ENCODE data around the gene MAGEA3.
"Not testable (repeated sequence)": the region's sequence is repeated elsewhere in the genome, so short reads cannot be mapped to it uniquely, and the experiment has no call there.

The MAGEA3 gene

GRCh38 chrX:152706500-152706899 lies 7.9 kb downstream of the MAGEA3 start:
- H3K27me3 ChIP-seq (ENCODE audit: insufficient read depth, low read length); H3K36me3 ChIP-seq (ENCODE audit: insufficient read depth, low read length); H3K27ac ChIP-seq (ENCODE audit: low read depth, low read length); H3K4me1 ChIP-seq (ENCODE audit: control insufficient read depth, insufficient read depth, low read length, unreplicated experiment); H3K79me2 ChIP-seq (ENCODE audit: control insufficient read depth, insufficient read depth, low read length, unreplicated experiment); H3K4me3 ChIP-seq (ENCODE audit: low read depth, low read length); H2AFZ ChIP-seq (ENCODE audit: low read length, unreplicated experiment): not testable (repeated sequence)

GRCh38 chrX:152709173-152709572 lies 10.6 kb downstream of the MAGEA3 start, which contains the start of gene CSAG2:
CSAG2 (minus strand) TSS chrX:152709273; CDS start chrX:152709112, 161 bp downstream.
- H3K36me3 ChIP-seq (ENCODE audit: insufficient read depth, low read length); H3K27ac ChIP-seq (ENCODE audit: low read depth, low read length); H3K79me2 ChIP-seq (ENCODE audit: control insufficient read depth, insufficient read depth, low read length, unreplicated experiment); H3K4me1 ChIP-seq (ENCODE audit: control insufficient read depth, insufficient read depth, low read length, unreplicated experiment); H3K27me3 ChIP-seq (ENCODE audit: insufficient read depth, low read length); H2AFZ ChIP-seq (ENCODE audit: low read length, unreplicated experiment); H3K4me3 ChIP-seq (ENCODE audit: low read depth, low read length): not testable (repeated sequence)

- not testable (repeated sequence) for H3K36me3 ChIP-seq (ENCODE audit: insufficient read depth, low read length)
Measured at GRCh38 chrX:152713195-152713594, 14.6 kb downstream of the MAGEA3 start.

GRCh38 chrX:152713815-152714787 lies 15.5 kb downstream of the MAGEA3 start, which contains the start of gene MAGEA2B:
MAGEA2B (plus strand) TSS chrX:152714628; CDS start chrX:152717107, 2,479 bp downstream.
- not testable (repeated sequence) for H3K27me3 ChIP-seq (ENCODE audit: insufficient read depth, low read length); H3K4me1 ChIP-seq (ENCODE audit: control insufficient read depth, insufficient read depth, low read length, unreplicated experiment); H3K36me3 ChIP-seq (ENCODE audit: insufficient read depth, low read length)

More at GRCh38 chrX:152713195-152713594, 14.6 kb downstream of the MAGEA3 start:
- H3K4me3 ChIP-seq (ENCODE audit: low read depth, low read length); H3K4me1 ChIP-seq (ENCODE audit: control insufficient read depth, insufficient read depth, low read length, unreplicated experiment); H3K27me3 ChIP-seq (ENCODE audit: insufficient read depth, low read length); H3K79me2 ChIP-seq (ENCODE audit: control insufficient read depth, insufficient read depth, low read length, unreplicated experiment); H3K27ac ChIP-seq (ENCODE audit: low read depth, low read length); H2AFZ ChIP-seq (ENCODE audit: low read length, unreplicated experiment): not testable (repeated sequence)

GRCh38 chrX:152725409-152725808 lies 26.8 kb downstream of the MAGEA3 start:
- H2AFZ ChIP-seq (ENCODE audit: low read length, unreplicated experiment) = no peak overlapping the region
- H3K27me3 ChIP-seq (ENCODE audit: insufficient read depth, low read length) = no peaks in the 10 kb centered on the region
- H3K4me3 ChIP-seq (ENCODE audit: low read depth, low read length) = no peak overlapping the region
- no peaks in the 10 kb centered on the region for H3K4me1 ChIP-seq (ENCODE audit: control insufficient read depth, insufficient read depth, low read length, unreplicated experiment)
- H3K27ac ChIP-seq (ENCODE audit: low read depth, low read length) = no peak overlapping the region
- no peaks in the 10 kb centered on the region for H3K79me2 ChIP-seq (ENCODE audit: control insufficient read depth, insufficient read depth, low read length, unreplicated experiment)
- no peaks in the 10 kb centered on the region for H3K36me3 ChIP-seq (ENCODE audit: insufficient read depth, low read length)

More at GRCh38 chrX:152713815-152714787, 15.5 kb downstream of the MAGEA3 start, which contains the start of gene MAGEA2B:
- H3K4me3 ChIP-seq (ENCODE audit: low read depth, low read length); H2AFZ ChIP-seq (ENCODE audit: low read length, unreplicated experiment); H3K79me2 ChIP-seq (ENCODE audit: control insufficient read depth, insufficient read depth, low read length, unreplicated experiment); H3K27ac ChIP-seq (ENCODE audit: low read depth, low read length): not testable (repeated sequence)

GRCh38 chrX:152733261-152733975 lies 34.8 kb downstream of the MAGEA3 start, which contains the start of the genes CSAG1 and MAGEA12:
CSAG1 (minus strand) TSS chrX:152733721; CDS start chrX:152732460, 1,261 bp downstream.
MAGEA12 (plus strand) TSS chrX:152733757; CDS start chrX:152736162, 2,405 bp downstream.
- no peaks in the 10 kb centered on the region for H3K4me1 ChIP-seq (ENCODE audit: control insufficient read depth, insufficient read depth, low read length, unreplicated experiment)
- no peaks in the 10 kb centered on the region for H3K36me3 ChIP-seq (ENCODE audit: insufficient read depth, low read length)
- H3K27me3 ChIP-seq (ENCODE audit: insufficient read depth, low read length) = no peaks in the 10 kb centered on the region
- no peak within 1 kb of the TSS for H3K4me3 ChIP-seq (ENCODE audit: low read depth, low read length)
- no peak within 1 kb of the TSS for H2AFZ ChIP-seq (ENCODE audit: low read length, unreplicated experiment)
- no peaks in the 10 kb centered on the region for H3K79me2 ChIP-seq (ENCODE audit: control insufficient read depth, insufficient read depth, low read length, unreplicated experiment)
- H3K27ac ChIP-seq (ENCODE audit: low read depth, low read length) = no peak within 1 kb of the TSS

- H3K27ac ChIP-seq (ENCODE audit: low read depth, low read length) = not testable (repeated sequence)
Measured at GRCh38 chrX:152734143-152734858, 35.7 kb downstream of the MAGEA3 start.

GRCh38 chrX:152735101-152735500 lies 36.5 kb downstream of the MAGEA3 start:
- no peaks in the 10 kb centered on the region for H3K36me3 ChIP-seq (ENCODE audit: insufficient read depth, low read length)
- no peaks in the 10 kb centered on the region for H3K27me3 ChIP-seq (ENCODE audit: insufficient read depth, low read length)

More at GRCh38 chrX:152734143-152734858, 35.7 kb downstream of the MAGEA3 start:
- not testable (repeated sequence) for H2AFZ ChIP-seq (ENCODE audit: low read length, unreplicated experiment); H3K4me3 ChIP-seq (ENCODE audit: low read depth, low read length); H3K36me3 ChIP-seq (ENCODE audit: insufficient read depth, low read length); H3K4me1 ChIP-seq (ENCODE audit: control insufficient read depth, insufficient read depth, low read length, unreplicated experiment); H3K27me3 ChIP-seq (ENCODE audit: insufficient read depth, low read length); H3K79me2 ChIP-seq (ENCODE audit: control insufficient read depth, insufficient read depth, low read length, unreplicated experiment)

GRCh38 chrX:152735860-152736511 lies 37.4 kb downstream of the MAGEA3 start:
- Histone ChIP-seq H3K79me2 (ENCODE audit: control insufficient read depth, insufficient read depth, low read length, unreplicated experiment) (no peaks in the 10 kb centered on the region), H3K4me3 (ENCODE audit: low read depth, low read length) (no peak overlapping the region), H3K27ac (ENCODE audit: low read depth, low read length) (no peak overlapping the region), H3K4me1 (ENCODE audit: control insufficient read depth, insufficient read depth, low read length, unreplicated experiment) (no peaks in the 10 kb centered on the region), H2AFZ (ENCODE audit: low read length, unreplicated experiment) (no peak overlapping the region), H3K36me3 (ENCODE audit: insufficient read depth, low read length) (no peaks in the 10 kb centered on the region), H3K27me3 (ENCODE audit: insufficient read depth, low read length) (no peaks in the 10 kb centered on the region)

More at GRCh38 chrX:152735101-152735500, 36.5 kb downstream of the MAGEA3 start:
- Histone ChIP-seq H3K27ac (ENCODE audit: low read depth, low read length) (no peak overlapping the region), H3K4me3 (ENCODE audit: low read depth, low read length) (no peak overlapping the region), H2AFZ (ENCODE audit: low read length, unreplicated experiment) (no peak overlapping the region), H3K4me1 (ENCODE audit: control insufficient read depth, insufficient read depth, low read length, unreplicated experiment) (no peaks in the 10 kb centered on the region), H3K79me2 (ENCODE audit: control insufficient read depth, insufficient read depth, low read length, unreplicated experiment) (no peaks in the 10 kb centered on the region)

- H3K27me3 ChIP-seq (ENCODE audit: insufficient read depth, low read length); H3K36me3 ChIP-seq (ENCODE audit: insufficient read depth, low read length); H3K79me2 ChIP-seq (ENCODE audit: control insufficient read depth, insufficient read depth, low read length, unreplicated experiment); H3K27ac ChIP-seq (ENCODE audit: low read depth, low read length); H3K4me3 ChIP-seq (ENCODE audit: low read depth, low read length); H2AFZ ChIP-seq (ENCODE audit: low read length, unreplicated experiment); H3K4me1 ChIP-seq (ENCODE audit: control insufficient read depth, insufficient read depth, low read length, unreplicated experiment): not testable (repeated sequence)
Measured at GRCh38 chrX:152736528-152736927, 37.9 kb downstream of the MAGEA3 start.

All from ACC112 (cell line).